ENCODE results near the gene ADD1.

Gene ADD1

GRCh38 chr4:2805712-2806389, 37.8 kb upstream of the ADD1 start:
- DNase-seq (ENCODE audit: low read depth, low spot score), result no peak

- DNase-seq (ENCODE audit: low read depth, low spot score), result peak; percentile 89
Observed at GRCh38 chr4:2806390-2807355, 37.0 kb upstream of the ADD1 start.

GRCh38 chr4:2807571-2807970, 36.1 kb upstream of the ADD1 start:
- DNase-seq (ENCODE audit: low read depth, low spot score), result no peak

GRCh38 chr4:2808001-2808400, 35.6 kb upstream of the ADD1 start:
- DNase-seq (ENCODE audit: low read depth, low spot score), result no peak

- no peak for DNase-seq (ENCODE audit: low read depth, low spot score)
Observed at GRCh38 chr4:2809610-2810180, 33.9 kb upstream of the ADD1 start.

GRCh38 chr4:2810388-2810787, 33.3 kb upstream of the ADD1 start:
- no peak for DNase-seq (ENCODE audit: low read depth, low spot score)

GRCh38 chr4:2811830-2812611, 31.6 kb upstream of the ADD1 start:
- peak; percentile 59 for DNase-seq (ENCODE audit: low read depth, low spot score)

GRCh38 chr4:2812612-2813354, 30.9 kb upstream of the ADD1 start:
- no peak for DNase-seq (ENCODE audit: low read depth, low spot score)

- DNase-seq (ENCODE audit: low read depth, low spot score), result no peak
Observed at GRCh38 chr4:2813446-2814405, 29.9 kb upstream of the ADD1 start.

- DNase-seq (ENCODE audit: low read depth, low spot score), result no peak
Observed at GRCh38 chr4:2814627-2815270, 28.9 kb upstream of the ADD1 start.

- no peak for DNase-seq (ENCODE audit: low read depth, low spot score)
Observed at GRCh38 chr4:2816401-2816954, 27.2 kb upstream of the ADD1 start.

GRCh38 chr4:2817137-2817536, 26.5 kb upstream of the ADD1 start:
- DNase-seq (ENCODE audit: low read depth, low spot score), result no peak

GRCh38 chr4:2817701-2818350, 25.8 kb upstream of the ADD1 start:
- DNase-seq (ENCODE audit: low read depth, low spot score), result peak; percentile 72

- DNase-seq (ENCODE audit: low read depth, low spot score), result peak; percentile 47
Observed at GRCh38 chr4:2818351-2818939, 25.2 kb upstream of the ADD1 start.

- DNase-seq (ENCODE audit: low read depth, low spot score), result no peak
Observed at GRCh38 chr4:2819244-2820215, 24.1 kb upstream of the ADD1 start.

- DNase-seq (ENCODE audit: low read depth, low spot score), result no peak
Observed at GRCh38 chr4:2820216-2820982, 23.2 kb upstream of the ADD1 start.
